CD4-positive, alpha-beta T cell treated with Interferon alpha-2 for 1 hour (primary cell): ENCODE data around the gene TMEM30A.
A peak's percentile ranks its signal among the peaks of the same experiment; 100 is the strongest.

Experiments used
- DNase-seq, 2 donors: peaks; one replicate each; pipeline ENCODE4 v3.0.0-alpha.2; 2020 to 2022

The TMEM30A gene

GRCh38 chr6:75284632-75285282 lies at the start of gene TMEM30A:
Gene TMEM30A (minus strand): TSS chr6:75284792. CDS start chr6:75284638, 154 bp downstream.
- DNase-seq = peak; percentile 97 to 98

DNA sequence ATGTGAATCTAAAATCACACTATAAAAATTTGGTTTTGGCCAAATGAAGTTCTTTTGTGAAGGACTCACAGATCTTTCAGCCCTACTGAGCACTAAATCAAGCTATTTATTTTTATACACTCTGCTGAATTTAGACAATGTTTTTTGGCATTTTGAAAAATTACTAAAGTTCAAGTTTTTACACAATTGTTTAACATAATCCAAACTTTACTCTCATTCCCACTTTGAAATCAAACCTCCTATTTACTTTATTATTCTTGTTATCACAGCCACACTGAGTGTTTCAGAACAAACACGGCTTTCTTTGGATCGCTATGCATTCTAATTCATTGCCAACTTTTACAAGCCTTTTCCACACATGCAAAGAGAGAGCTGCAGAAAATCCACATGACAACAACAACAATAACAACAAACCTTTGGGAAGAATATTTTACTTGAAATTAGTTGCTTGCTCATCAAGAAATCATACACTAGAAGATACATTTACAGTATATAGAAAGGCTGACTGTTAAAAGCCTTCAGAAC lies 49.1 kb upstream of the TMEM30A start:
- no peak for DNase-seq

GRCh38 chr6:75331151-75331550 lies 46.6 kb upstream of the TMEM30A start:
- DNase-seq = no peak

GRCh38 chr6:75329703-75330102 lies 45.1 kb upstream of the TMEM30A start:
- DNase-seq = no peak

GRCh38 chr6:75327807-75328206 lies 43.2 kb upstream of the TMEM30A start:
- no peak for DNase-seq

- DNase-seq = no peak
These were observed 42.1 kb upstream of the TMEM30A start for GRCh38 chr6:75326557-75327258.

DNA sequence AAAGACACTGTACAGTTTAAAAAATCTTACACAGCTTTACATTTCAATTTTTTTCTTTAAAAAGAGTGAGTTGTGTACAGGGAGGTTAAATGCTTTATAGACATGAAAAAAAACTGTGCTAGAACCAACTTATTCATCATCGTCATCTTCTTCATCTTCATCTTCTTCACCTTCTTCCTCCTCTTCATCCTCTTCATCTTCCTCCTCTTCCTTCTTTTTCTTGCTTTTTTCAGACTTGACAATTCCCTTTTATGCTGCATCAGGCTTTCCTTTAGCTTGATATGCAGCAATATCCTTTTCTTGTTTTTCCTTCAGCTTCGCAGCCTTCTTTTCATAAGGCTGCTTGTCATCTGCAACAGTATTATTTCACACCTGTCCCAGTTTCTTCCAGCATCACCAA lies 34.3 kb upstream of the TMEM30A start:
- DNase-seq = no peak

DNA sequence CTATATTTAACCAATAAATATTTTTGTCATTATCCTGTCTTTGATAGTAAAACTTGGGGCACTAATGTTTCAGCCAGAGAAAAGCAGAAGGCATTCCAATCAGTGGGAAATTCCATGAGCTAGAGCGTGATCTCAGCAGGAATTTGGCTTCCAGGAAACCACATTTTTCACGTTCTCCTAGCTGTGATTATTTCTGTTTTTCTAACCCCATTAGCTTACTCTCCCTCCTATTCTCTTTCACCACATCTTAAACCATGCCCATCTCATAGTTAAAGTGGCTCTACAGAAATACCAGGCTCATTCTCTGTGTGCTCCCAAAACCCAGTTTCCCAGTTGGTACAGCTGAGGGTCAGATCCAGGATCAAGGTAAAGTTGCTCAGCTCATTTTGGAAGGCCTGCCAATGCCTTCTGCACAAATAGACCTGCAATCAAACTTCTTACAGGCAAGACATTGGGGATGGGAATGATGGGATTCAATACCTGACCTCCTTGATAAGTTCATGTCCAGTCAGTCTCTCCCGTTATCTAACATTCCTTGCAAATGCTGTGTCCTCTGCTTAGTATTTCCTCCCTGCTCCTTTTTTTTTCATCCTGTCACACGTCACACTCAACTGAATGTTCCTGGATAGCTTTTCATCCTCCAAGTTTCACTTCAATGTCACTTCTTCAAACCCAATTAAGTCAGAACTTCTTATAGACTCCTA lies 33.1 kb upstream of the TMEM30A start:
- DNase-seq = no peak

DNA sequence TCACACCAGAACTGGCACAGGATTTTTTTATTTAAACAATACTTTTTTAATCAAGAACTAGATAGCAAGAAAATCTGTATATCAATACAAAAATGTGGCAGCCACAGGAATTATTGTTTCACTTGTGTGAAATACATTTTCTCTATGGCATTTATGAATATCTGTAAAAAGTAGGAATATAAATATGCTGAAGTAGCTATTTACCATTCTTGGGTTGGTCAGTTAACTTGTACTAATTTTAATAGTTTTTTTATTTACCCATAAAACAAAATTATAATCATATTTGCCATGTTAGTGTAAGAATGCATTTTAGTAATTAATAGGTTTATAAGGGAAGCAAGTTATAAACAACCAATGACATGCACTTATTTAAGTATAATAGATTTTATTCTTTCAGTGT lies 31.4 kb upstream of the TMEM30A start:
- DNase-seq = no peak

- DNase-seq = no peak
These were observed 23.8 kb upstream of the TMEM30A start for GRCh38 chr6:75308250-75308988.

- DNase-seq = no peak
These were observed 22.9 kb upstream of the TMEM30A start for GRCh38 chr6:75307364-75308004.

- no peak for DNase-seq
These were observed 21.5 kb upstream of the TMEM30A start for GRCh38 chr6:75306064-75306463.

- no peak for DNase-seq
These were observed 21.0 kb upstream of the TMEM30A start for GRCh38 chr6:75305573-75305972.

GRCh38 chr6:75302280-75302679 lies 17.7 kb upstream of the TMEM30A start:
- DNase-seq = no peak

DNA sequence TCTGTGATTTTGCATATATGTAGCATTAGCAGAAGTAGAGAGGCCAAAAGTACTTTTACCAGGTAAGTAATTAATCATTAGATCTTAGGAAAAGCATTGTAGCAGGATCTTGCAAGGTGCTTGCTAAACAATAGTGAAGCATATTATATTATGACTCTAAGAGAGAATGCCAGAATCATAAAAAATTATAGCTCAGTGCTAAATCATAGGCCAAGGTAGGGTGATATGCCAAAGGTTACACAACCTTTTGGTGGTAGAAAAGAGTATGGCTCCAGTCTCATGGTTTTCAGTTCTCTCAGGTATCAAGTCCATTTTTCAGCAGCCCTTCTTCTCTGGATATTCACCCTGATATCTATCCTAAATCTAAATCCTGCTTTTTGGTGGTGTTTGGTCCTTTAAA lies 16.9 kb upstream of the TMEM30A start:
- no peak for DNase-seq

DNA sequence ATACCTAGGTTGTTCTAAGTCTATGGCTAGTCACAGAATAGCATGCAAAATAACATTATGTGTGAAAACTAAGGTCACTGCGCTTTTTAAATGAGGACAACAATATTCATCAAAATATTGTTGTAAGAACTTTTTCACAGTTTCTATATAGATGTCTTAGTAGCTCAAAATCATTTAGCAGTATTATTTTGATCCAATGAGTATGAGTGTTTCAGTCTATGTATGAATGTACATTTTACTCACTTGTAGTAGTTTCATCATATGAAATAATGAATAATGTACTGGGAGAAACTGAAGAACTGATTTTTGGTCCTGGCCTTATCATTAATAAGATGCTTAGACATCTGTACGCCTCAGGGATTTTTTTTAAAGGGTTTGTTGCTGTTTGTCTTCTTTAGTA lies 16.5 kb upstream of the TMEM30A start:
- DNase-seq = no peak

DNA sequence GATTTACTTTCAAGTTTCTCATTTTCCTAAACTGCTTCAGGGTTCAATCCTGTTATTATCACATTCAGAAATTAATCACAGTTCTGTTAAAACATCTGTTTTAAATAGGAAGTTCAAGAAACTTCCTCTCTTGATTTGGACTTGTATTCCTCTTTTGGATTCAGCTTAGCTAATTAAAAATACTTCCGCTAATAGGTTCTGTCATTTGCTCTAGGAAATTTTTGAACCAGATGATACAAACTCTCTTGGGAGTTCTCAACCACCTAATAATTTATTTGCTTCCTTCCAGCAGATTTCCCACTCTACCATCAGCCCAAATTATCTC lies 15.9 kb upstream of the TMEM30A start:
- DNase-seq = no peak

DNA sequence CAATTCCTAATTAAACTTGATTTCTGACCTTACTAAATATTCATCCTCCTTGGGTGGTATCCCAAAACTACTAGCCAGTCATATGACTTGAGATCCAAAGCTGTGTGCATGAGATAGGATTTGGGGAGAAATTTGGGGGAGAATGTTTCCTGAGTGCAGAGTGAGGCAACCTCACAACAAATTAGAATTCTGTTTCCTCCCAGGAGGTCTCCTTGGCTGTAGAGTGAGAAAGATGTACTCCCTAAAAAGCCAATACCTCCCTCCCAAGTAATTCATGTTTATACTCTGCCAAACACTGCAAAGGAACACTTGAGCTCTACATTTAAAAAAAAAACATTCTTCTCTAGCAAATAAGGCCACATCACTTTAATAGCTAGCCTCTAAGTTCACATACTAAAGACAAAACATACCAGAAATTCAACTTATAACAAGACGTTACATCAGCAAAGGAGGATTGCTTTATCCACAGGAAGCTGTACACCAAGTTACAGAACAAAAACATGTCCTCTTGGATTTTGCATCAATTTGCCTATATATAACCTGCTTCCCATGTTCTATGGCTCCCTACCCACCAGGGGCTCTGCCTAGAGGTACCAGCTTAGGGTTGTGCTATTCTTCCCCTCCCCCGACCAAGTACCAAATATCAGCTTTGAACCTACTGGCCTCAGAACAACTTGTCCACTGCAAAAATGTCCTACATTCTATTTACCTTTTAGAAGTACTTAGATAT lies 15.4 kb upstream of the TMEM30A start:
- DNase-seq = no peak

DNA sequence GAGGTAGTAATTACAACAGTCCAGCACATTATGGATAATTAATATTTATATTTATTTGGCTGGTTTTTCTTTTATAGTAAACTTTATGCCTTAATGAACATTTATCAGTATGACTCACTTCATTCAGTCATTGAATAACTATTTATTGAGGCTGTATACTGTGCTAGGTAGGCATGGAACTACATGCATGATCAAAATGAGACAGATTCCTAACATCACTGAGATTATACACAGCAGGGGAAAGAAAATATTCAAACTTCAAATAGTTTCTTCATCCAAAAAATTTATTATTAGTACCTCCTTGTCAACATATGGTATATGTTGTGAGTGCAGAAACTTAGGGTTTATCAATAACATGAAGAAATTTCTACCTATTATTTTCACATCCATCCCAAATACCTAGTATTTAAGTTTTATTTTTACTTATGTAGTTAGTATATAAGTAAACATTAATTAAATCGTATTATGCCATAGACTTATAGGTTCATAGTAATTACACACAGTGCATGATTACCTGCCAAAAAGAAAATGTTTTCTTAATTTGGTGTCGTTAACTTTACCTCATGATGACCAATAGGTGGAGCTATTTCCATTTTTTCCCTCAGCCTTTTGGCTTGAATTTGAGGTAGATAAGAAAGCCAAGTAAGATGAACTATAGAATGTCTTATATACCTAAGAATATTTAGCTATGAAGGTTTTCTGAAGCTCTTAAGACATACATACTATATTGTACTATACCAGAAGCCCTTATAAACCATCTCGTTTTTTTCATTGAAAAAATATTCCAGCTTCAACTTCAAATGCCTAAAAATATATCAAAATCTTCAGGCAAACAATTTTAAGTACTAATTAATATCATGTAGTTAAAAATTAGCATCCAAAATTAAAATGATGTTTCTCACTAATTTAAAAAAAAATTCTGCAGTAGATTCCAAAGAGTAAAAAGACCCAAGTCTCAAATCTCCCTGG lies 12.5 kb upstream of the TMEM30A start:
- peak in 1 of 2 donors; percentile 73 for DNase-seq

GRCh38 chr6:75292555-75292954 lies 8.0 kb upstream of the TMEM30A start:
- DNase-seq = no peak

GRCh38 chr6:75291744-75292143 lies 7.2 kb upstream of the TMEM30A start:
- DNase-seq = no peak
